Body of pancreas (tissue), 4 donors: ENCODE data around the gene RHBDF2. TPM values are rescaled to one million over a fixed set of nuclear protein-coding genes. Genes with fewer than 3 reads are reported as not detected.

Experiments
- ATAC-seq: fragments of 150-250 bp; one replicate; pipeline ENCODE4 v1.9.1; 2016
- DNase-seq, 4 donors: peaks; one replicate each; pipeline ENCODE4 v3.0.0-alpha.2; 2019
- H3K27ac ChIP-seq, 4 donors: fragments of 200-600 bp; sonication (generic); 1 replicate in 3 of 4; 2 replicates in 1 of 4; pipeline versions ENCODE4 v1.5.1 to v1.6.1; 2016 to 2019; ENCODE audit warnings: mild to moderate bottlenecking in 1 of 4, mixed read lengths in 1 of 4, moderate library complexity in 1 of 4
- H3K27me3 ChIP-seq, 2 donors: fragments of 200-600 bp; sonication (generic); one replicate each; pipeline ENCODE4 v1.6.0; 2016; ENCODE audit warnings: mild to moderate bottlenecking in 1 of 2
- H3K36me3 ChIP-seq, 2 donors: fragments of 200-600 bp; sonication (generic); replicated peaks in 1 of 2; 2 replicates each; pipeline ENCODE4 v1.5.1; 2016; ENCODE audit warnings: low read depth in 2 of 2; ENCODE audit not compliant: insufficient read depth in 1 of 2
- H3K4me1 ChIP-seq: fragments of 200-600 bp; sonication (generic); one replicate; pipeline ENCODE4 v1.6.0; 2016
- H3K4me3 ChIP-seq, 2 donors: fragments of 200-600 bp; sonication (generic); 1 replicate in 1 of 2; 2 replicates in 1 of 2; pipeline ENCODE4 v1.5.1; 2016 to 2019
- H3K9me3 ChIP-seq, 3 donors: fragments of 200-600 bp; sonication (generic); 1 replicate in 2 of 3; 2 replicates in 1 of 3; pipeline ENCODE4 v1.5.1; 2016
- POLR2A ChIP-seq, 3 donors: fragments of 450-650 bp; IDR thresholded peaks; one replicate each; pipeline ENCODE4 v1.6.1; 2016; ENCODE audit warnings: antibody characterized with exemption in 3 of 3, mild to moderate bottlenecking in 2 of 3
- WGBS, 2 donors: methylation state at CpG; one replicate each; pipeline ENCODE4 v1.1.5; 2017; 5-methylcytosine and 5-hydroxymethylcytosine counted together
- intact Hi-C: fragments of 100-400 bp; cut with DNase I; formaldehyde crosslinking; loops from one replicate; pipeline ENCODE4 v1.15.1; 2023
- total RNA-seq, 2 donors: library from RNA; depleted of rRNA; stranded (reverse); fragments of >200 nt; gene quantifications; one replicate each; pipeline ENCODE4 v1.1.0, GENCODE V29; 2016
- TF ChIP-seq, protein P1 (sequence below), 7 experiments: fragments of 450-650 bp in 4 of 7; fragments of 200-600 bp in 3 of 7; sonication (generic) in 3 of 7; IDR thresholded peaks; one replicate each; pipeline ENCODE4 v1.5.1; 2016 to 2019; ENCODE audit warnings: antibody characterized with exemption in 7 of 7

Gene RHBDF2
- total RNA-seq, 2 donors from 2014 or later: 23.1 to 48.1 TPM

DNA sequence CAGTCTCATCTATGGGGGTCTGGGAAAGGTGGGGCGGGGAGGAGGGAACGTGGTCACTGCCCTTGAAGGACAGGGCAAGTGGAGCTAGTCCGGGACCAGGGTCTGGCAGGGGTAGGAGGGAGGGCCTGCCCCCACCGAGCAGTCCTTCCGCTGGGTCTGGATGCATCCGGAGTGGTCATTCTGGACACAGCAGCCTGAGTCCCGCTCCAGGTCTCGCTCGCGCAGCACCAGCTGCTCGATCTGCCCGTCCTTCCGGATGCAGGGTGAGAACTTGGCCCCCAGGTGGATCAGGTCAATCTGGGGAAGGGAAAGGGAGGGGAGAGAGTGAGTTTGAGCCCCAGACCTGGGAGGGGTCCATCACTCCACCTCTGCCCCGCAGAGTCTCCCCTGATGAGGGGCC, 27.0 kb downstream of the RHBDF2 start:
- TF ChIP-seq POLR2A (IDR thresholded peaks at IDR 0.05): no peak
- TF ChIP-seq, protein P1, sequence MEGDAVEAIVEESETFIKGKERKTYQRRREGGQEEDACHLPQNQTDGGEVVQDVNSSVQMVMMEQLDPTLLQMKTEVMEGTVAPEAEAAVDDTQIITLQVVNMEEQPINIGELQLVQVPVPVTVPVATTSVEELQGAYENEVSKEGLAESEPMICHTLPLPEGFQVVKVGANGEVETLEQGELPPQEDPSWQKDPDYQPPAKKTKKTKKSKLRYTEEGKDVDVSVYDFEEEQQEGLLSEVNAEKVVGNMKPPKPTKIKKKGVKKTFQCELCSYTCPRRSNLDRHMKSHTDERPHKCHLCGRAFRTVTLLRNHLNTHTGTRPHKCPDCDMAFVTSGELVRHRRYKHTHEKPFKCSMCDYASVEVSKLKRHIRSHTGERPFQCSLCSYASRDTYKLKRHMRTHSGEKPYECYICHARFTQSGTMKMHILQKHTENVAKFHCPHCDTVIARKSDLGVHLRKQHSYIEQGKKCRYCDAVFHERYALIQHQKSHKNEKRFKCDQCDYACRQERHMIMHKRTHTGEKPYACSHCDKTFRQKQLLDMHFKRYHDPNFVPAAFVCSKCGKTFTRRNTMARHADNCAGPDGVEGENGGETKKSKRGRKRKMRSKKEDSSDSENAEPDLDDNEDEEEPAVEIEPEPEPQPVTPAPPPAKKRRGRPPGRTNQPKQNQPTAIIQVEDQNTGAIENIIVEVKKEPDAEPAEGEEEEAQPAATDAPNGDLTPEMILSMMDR (IDR thresholded peaks at IDR 0.05): no peak
- no peak for DNase-seq
- Histone ChIP-seq H3K9me3 (no peaks in the 10 kb centered on the region), H3K36me3 (peaks cover 0 to 22% of the 10 kb centered on the region in 2 donors), H3K4me1 (no peaks in the 10 kb centered on the region), H3K27ac (no peak overlapping the region), H3K4me3 (no peak overlapping the region), H3K27me3 (no peaks in the 10 kb centered on the region)
- WGBS, 2 donors: 92 to 99% methylated on average over 12 to 14 of the region's 14 CpGs
- intact Hi-C loops: no loop called here
- no peak for ATAC-seq

DNA sequence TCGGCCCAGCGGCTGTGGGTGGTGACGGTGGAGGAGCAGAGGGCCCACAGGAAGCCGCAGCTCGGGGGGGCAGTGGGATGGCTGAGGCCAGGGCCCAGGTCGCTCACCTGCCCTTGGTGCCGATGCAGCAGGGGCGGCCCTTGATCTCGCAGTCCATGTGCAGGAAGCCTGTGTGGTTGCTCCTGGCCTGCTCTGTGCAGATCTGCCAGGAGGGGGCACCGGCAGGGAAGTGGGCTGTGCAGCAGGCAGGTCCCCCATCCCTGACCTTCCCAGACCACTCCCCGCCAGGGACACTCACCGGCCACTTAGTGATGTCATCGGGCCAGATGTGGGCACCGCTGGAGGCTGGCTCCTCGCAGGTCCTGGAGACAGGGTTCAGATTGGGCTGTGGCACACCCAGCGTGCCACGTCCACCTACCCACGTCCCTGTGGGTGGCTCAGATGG, 27.7 kb downstream of the RHBDF2 start:
- H3K9me3 ChIP-seq: no peaks in the 10 kb centered on the region
- WGBS, 2 donors: 87 to 100% methylated on average over 2 to 18 of the region's 18 CpGs
- H3K4me1 ChIP-seq: no peaks in the 10 kb centered on the region
- TF ChIP-seq, protein P1 (IDR thresholded peaks at IDR 0.05): peak in 2 of 7 experiments; percentile 2 to 15
- no peak for TF ChIP-seq POLR2A (IDR thresholded peaks at IDR 0.05)
- intact Hi-C loops: no loop called here
- peaks cover 0 to 20% of the 10 kb centered on the region in 2 donors for H3K36me3 ChIP-seq
- no peak overlapping the region for H3K27ac ChIP-seq
- DNase-seq (no peak), ATAC-seq (no peak)
- H3K27me3 ChIP-seq: no peaks in the 10 kb centered on the region
- H3K4me3 ChIP-seq: no peak overlapping the region

DNA sequence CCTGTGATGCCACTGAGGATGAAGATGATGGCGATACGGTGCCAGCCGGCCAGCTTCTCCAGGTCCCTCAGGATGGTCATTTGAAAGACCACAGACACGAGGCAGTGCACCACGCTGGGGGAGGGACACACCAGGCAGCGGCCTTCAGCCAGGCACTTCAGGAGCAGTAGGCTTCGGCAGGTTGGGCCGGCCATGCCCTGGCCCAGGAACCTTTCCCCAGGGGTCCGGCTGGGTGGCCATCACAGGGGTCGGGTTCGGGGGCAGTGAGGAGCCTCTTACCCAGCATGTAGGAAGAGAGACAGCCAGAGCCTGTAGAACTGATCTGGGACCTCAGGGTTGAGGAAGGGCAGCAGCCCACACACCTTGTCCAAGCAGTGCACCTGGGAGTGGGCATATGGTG, 28.5 kb downstream of the RHBDF2 start:
- WGBS, 2 donors: 91 to 96% methylated on average over 5 to 11 of the region's 11 CpGs
- intact Hi-C loops: no loop called here
- DNase-seq: no peak

DNA sequence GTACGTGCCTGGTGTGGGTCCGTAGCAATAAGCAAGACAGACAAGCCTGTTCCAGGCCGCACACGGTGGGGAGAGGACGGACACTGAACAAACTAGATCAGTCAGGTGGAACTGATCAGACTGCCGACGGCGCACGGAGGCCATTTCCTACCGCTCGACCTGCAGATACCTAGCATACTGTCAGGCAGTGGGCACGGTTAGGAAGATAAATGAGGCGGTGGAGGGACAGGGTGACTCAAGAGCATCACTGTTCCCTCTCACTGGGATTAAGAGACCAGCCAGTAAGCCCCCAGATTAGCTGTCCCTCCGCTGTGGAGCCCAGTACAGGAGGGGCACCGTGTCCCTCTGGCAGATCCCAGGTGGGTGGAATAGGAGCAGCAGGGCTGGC, 29.0 kb downstream of the RHBDF2 start:
- H3K4me1 ChIP-seq: no peaks in the 10 kb centered on the region
- H3K9me3 ChIP-seq: no peaks in the 10 kb centered on the region
- H3K4me3 ChIP-seq: no peak overlapping the region
- ATAC-seq (no peak), DNase-seq (no peak)
- peaks cover 0 to 16% of the 10 kb centered on the region in 2 donors for H3K36me3 ChIP-seq
- no peak overlapping the region for H3K27ac ChIP-seq
- no peaks in the 10 kb centered on the region for H3K27me3 ChIP-seq
- 92 to 94% methylated on average over 14 to 15 of the region's 15 CpGs for WGBS, 2 donors
- intact Hi-C loops: no loop called here
- TF ChIP-seq POLR2A (IDR thresholded peaks at IDR 0.05): no peak
- TF ChIP-seq, protein P1 (IDR thresholded peaks at IDR 0.05): no peak

More for the DNA sequence above, 28.5 kb downstream of the RHBDF2 start:
- no peak for TF ChIP-seq POLR2A (IDR thresholded peaks at IDR 0.05)
- TF ChIP-seq, protein P1 (IDR thresholded peaks at IDR 0.05): no peak
- Histone ChIP-seq H3K4me3 (no peak overlapping the region), H3K4me1 (no peaks in the 10 kb centered on the region), H3K36me3 (peaks cover 0 to 16% of the 10 kb centered on the region in 2 donors), H3K9me3 (no peaks in the 10 kb centered on the region), H3K27ac (no peak overlapping the region), H3K27me3 (no peaks in the 10 kb centered on the region)
- ATAC-seq: no peak

GRCh38 chr17:76471498-76472257, 29.5 kb downstream of the RHBDF2 start:
- no peaks in the 10 kb centered on the region for H3K27me3 ChIP-seq
- ATAC-seq: no peak
- WGBS, 2 donors: 89 to 94% methylated on average over 10 to 35 of the region's 35 CpGs
- no peak overlapping the region for H3K4me3 ChIP-seq
- H3K36me3 ChIP-seq: peaks cover 0 to 16% of the 10 kb centered on the region in 2 donors
- H3K9me3 ChIP-seq: no peaks in the 10 kb centered on the region
- no peak overlapping the region for H3K27ac ChIP-seq
- intact Hi-C loops: no loop called here
- TF ChIP-seq, protein P1 (IDR thresholded peaks at IDR 0.05): no peak
- no peak for TF ChIP-seq POLR2A (IDR thresholded peaks at IDR 0.05)
- H3K4me1 ChIP-seq: no peaks in the 10 kb centered on the region
- DNase-seq: no peak
